LNCaP clone FGC (cell line): ENCODE results near the gene MYO9B.

Experiments used
- DNase-seq: peaks from one replicate; pipeline ENCODE4 v3.0.0-alpha.2; 2011; ENCODE audit warnings: low read depth
- H3K4me3 ChIP-seq: 2 replicates; pipeline ENCODE4 v1.5.1; 2011; ENCODE audit warnings: mild to moderate bottlenecking, low read depth, low read length, control low read depth
- TF ChIP-seq, protein P1 (sequence below): IDR thresholded peaks from 2 replicates; pipeline ENCODE4 v1.5.1; 2012; ENCODE audit warnings: mild to moderate bottlenecking; ENCODE audit not compliant: control insufficient read depth, insufficient read depth; ENCODE audit errors: extremely low read depth

MYO9B gene

DNA sequence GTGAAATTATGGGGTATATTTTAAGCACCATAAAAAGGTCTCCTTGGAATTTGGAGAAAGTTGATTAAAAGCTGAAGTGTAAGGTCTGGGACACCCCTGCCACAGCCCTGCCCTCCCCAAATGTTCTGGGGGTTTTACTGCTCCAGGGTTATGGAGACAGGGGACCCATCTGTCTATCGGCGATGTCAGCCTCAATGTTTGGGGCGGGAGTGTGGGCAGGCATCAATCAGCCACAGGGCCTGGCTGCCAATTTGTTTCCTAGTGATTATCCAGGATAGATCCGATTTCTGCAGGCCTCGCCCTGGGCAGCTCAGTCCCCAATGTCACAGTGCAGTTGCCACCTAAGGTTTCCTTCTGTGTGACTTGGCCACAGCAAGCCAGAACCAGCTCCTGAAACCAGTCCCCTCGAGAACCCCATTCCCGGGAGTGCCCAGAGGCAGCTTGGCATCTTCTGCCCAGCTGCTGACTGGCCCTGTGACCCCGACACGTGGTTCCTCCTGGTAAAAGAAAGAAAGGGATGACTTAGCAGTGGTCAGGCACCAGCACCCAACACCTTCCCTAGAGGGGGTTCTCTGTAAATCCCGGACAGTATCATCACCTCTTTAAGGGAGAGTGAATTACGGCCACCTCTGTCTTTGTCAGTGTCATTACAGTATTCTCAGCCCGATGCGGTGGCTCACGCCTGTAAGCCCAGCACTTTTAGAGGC lies 41.6 kb downstream of the MYO9B start:
- H3K4me3 ChIP-seq = no peak overlapping the region
- TF ChIP-seq, protein P1, sequence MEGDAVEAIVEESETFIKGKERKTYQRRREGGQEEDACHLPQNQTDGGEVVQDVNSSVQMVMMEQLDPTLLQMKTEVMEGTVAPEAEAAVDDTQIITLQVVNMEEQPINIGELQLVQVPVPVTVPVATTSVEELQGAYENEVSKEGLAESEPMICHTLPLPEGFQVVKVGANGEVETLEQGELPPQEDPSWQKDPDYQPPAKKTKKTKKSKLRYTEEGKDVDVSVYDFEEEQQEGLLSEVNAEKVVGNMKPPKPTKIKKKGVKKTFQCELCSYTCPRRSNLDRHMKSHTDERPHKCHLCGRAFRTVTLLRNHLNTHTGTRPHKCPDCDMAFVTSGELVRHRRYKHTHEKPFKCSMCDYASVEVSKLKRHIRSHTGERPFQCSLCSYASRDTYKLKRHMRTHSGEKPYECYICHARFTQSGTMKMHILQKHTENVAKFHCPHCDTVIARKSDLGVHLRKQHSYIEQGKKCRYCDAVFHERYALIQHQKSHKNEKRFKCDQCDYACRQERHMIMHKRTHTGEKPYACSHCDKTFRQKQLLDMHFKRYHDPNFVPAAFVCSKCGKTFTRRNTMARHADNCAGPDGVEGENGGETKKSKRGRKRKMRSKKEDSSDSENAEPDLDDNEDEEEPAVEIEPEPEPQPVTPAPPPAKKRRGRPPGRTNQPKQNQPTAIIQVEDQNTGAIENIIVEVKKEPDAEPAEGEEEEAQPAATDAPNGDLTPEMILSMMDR = no peak
- DNase-seq = no peak

DNA sequence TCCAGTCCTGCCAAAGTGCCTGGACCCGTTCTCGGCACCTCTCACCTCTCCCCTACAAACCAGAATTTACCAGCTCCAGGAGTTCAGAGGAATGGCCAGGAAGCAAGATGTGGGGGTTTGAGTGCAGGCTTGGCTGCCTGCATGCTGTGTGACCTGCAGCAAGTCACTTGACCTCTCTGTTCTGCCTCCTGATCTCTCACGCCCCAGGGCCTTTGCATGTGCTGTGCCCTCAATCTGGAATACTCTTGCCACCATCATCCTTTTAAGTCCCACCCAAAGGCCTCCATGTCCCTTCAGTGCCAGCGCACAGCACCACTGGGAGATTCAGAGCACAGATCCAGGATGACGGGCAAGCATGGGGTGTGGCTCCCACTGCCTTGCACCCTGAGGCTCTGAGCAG lies 43.4 kb downstream of the MYO9B start:
- H3K4me3 ChIP-seq = no peak overlapping the region
- no peak for DNase-seq
- TF ChIP-seq, protein P1 = no peak

DNA sequence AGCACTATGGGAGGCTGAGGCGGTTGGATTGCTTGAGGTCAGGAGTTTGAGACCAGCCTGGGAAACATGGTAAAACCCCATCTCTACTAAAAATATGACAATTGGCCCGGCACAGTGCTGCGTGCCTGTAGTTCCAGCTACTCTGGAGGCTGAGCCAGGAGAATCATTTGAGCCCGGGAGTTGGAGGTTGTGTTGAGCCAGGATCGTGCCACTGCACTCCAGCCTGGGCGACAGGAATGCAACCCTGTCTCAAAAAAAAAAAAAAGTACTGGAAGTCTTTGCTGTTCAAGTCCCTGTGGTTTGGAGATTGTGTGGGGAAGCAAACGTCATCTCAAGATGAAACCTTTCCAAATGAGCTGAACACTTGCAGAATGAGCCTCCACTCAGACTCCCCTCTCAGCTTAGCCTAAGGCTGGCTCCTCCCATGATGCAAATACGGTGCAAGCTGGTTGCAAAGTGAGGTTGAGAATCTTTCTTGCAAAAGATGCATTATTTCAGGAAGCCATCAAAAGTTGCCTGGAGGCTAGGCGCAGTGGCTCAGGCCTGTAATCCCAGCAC lies 46.2 kb downstream of the MYO9B start:
- no peak for DNase-seq
- TF ChIP-seq, protein P1 = no peak
- no peak overlapping the region for H3K4me3 ChIP-seq

DNA sequence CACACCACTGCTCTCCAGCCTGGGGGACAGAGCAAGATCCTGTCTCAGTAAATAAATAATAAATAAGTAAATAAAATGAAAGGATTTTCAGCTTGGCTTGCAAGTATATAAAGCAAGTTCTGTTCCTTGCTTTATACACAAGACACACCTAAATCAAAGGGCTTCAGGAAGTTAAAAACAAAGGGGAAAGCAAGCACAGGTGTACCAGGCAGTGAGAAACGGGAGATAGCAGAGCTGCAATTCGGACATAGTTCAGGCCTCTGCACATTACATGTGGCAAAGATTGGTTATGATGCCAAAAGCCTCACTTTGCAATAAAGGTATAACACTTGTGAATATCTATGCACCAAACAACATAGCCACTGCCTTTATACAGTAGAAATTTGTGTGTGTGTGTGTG lies 47.5 kb downstream of the MYO9B start:
- DNase-seq = no peak
- TF ChIP-seq, protein P1 = no peak
- no peak overlapping the region for H3K4me3 ChIP-seq

DNA sequence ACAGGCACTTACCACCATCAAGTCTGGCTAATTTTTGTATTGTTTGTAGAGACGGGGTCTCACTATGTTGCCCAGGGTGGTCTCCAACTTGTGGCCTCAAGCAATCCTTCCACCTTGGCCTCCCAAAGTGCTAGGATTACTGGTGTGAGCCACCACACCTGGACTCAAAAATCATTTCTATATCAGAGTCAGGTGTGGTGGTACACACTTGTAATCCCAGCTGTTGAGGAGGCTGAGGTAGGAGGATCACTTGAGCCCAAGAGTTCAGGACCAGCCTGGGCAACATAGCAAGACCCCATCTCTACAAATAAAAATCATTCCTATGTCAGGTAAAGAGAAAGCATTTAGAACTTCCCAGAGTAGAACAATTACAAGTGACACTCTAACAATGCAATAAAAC lies 48.4 kb downstream of the MYO9B start:
- no peak for DNase-seq
- TF ChIP-seq, protein P1 = no peak

DNA sequence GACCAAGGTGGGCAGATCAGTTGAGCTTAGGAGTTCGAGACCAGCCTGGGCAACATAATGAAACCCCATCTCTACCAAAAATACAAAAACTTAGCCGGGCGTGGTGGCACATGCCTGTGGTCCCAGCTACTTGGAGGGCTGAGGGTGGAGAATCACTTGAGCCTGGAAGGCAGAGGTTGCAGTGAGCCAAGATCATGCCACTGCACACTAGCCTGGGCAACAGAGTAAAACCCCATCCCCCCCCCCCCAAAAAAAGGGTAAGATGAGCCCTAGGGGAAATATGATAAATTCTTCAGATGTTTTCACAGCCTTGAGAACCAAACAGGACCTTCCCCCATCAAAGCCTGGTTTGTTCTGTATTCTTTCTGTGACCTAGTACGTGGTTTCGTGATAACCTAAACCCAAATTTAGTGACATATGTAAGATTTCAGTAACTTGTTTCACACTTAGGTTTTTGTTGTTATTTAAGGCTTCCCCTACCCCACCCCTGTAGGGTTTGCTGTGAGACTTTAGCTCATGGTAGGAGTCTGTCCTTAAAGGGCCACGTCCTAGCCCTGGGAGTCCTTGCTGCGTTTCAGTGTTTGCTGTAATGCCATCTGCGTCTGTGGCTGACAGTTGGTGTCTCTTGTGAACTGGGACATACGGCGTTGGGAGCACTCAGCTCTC lies 49.6 kb downstream of the MYO9B start:
- TF ChIP-seq, protein P1 = no peak
- no peak for DNase-seq
- H3K4me3 ChIP-seq = no peak overlapping the region

More for the DNA sequence above, 48.4 kb downstream of the MYO9B start:
- no peak overlapping the region for H3K4me3 ChIP-seq
